NCI-H1436 treated with DMSO at 0.1 percent for 48 hours (cell line): Measurements from ENCODE around the gene ZCCHC24.

Experiments
- DNase-seq: peaks from one replicate; lab custom pipeline; 2025; lab: John Stamatoyannopoulos, UW

ZCCHC24 gene

DNA sequence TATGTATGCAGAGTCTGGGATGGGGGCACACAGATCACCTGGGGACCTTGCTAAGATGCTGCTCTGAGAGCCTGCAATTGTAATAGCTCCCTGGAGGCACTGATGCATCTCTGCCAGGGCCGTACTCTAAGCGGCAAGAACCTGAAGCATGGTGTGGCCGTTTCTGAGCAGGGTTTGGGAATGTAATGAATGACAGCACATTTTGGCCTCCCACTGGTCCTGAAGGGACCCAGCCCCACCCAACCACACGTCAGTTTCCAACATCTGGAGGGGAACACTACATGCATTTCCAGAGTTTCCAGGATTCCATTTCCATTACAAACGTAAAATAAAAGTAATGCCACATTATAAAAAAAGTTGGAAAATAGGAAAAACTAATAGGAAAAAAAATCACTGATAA is 14.0 kb downstream of the ZCCHC24 start:
- no peak for DNase-seq

DNA sequence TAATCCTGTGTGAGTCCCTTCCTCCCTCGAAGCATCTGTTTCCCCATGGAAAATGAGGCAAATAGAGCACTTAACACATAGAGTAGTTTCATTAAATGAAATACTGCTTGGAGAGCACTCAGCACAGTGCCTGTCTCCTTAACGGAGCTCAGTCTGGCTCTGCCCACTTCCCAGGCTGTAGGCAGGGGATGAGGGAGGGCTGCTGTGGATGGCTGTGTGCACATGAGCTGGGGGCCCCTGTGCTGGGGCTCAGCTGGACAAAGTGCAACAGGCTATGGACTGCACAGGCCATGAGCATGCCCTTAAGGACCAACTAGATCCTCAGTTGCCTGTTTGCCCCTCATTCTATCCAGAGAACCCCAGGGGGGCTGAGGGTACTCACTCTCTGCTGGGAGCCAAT is 14.5 kb downstream of the ZCCHC24 start:
- DNase-seq = no peak

DNA sequence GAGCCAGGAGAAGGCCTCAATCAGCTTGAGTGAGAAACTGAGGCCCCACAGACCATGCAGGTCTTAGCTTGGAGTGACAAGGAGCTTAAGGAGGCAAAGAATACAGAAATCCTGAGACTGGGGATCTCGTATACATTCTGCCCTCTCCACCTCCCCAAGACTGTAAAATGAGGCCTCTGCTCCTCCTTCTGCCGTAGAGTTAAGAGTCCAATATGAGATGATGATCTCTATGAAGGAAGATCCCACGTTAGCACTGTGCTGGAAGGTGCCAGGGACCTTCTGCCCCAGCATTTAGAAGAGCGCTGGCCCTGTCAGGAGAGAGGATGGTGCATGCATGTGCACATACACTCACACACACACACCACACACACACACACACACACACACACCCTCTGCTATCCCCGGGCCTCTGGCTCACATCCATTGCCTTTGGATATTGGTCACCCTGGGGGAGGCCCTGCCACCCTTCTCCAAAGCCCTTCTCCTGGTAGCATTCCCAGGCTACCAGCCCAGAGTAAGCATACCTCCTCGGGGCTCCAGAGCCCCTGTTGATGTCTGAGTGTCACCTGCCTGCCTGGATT is 15.0 kb downstream of the ZCCHC24 start:
- no peak for DNase-seq

DNA sequence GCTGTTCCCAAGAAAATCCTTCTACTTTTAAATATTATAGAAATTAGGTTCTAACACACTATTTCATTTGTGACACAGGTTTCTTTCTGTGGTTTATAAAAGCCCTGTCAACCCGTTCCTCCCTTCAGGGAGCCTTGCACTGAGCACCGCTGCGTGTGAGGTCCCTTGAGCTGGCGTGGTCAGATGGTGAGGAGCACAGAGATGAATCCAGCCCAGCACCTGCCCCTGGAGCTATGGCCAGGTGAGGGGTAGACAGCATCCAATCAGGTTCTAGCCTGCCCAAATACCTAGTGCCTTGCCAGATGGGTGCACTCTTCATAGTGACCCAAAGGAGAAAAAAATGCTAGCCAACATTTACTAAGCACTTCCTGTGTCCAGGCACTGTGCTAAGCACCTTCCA is 15.7 kb downstream of the ZCCHC24 start:
- no peak for DNase-seq

DNA sequence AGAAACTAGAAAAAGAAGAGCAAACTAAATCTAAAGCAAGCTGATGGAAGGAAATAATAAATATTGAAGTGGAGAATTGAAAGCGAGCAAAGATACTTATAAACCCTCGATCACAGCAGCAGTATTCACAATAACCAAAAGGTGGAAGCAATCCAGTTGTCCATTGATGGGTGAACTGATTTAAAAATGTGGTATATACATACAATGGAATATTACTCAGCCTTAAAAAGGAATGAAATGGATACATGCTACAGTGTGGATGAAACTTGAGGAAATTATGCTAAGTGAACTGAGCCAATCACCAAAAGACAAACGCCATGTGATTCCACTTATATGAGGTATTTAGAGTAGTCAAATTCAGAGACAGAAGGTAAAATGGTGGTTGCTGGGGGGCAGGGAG is 17.5 kb downstream of the ZCCHC24 start:
- no peak for DNase-seq

DNA sequence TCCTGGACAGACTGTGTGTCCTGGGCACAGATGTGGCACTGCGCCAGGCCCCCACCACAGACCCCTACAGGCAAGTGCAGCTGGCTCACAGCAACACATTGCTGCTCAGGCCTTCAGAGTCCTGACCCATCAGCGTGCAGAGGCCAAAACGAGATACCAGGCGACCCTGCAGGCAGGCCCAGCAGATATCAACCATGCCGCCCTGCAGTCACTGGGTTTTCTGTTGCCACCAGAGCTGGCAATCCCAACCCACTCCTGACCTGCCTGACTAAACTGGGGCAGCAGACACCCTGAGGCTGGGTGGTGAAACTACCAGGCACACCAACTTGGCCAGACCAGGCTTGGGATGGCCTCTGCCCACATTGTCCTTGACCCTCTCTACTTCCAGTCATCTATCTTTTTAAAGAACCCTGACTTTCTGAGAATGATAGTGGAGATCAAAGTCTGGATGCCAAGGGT is 20.3 kb downstream of the ZCCHC24 start:
- DNase-seq = no peak

DNA sequence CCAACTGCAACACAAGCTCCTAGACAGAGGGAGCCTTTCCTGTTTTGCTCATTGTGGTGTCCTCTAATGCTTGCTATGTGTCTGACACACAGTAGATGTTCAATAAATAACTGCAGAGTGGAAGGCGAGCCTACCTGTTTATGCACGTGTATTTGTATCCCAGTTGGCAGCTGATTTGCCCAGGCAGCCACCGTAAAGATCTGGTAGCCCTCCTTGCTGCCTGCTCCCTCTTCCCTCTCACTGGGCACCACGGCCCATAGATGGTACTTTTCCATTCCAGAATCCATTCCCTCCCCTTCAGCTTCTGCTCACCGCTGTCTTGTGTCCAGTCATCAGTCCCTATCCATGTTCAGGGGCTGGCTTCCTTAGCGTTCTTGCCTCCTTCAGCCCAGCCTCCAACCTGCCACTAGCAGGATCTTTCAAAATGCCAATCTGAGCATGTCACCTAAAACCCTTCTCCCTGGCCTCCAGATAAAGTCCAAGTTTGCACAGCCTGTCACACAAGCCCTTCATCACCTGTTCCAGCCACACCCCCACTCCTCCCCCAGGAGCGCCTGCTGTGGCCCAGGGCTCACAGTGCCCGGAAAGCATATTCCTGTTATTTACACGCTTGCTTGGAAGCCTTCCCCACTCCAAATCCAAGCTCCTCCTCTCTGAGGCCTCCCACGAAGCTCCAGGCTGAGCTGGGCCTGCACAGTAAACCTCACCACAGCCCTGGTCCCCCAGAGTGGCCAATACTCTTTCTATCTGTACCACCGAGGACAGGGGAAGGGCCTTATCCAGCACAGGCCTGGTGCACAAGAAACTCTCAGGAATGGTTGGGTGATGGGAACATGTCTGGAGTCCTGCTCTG is 21.0 kb downstream of the ZCCHC24 start:
- DNase-seq = no peak

DNA sequence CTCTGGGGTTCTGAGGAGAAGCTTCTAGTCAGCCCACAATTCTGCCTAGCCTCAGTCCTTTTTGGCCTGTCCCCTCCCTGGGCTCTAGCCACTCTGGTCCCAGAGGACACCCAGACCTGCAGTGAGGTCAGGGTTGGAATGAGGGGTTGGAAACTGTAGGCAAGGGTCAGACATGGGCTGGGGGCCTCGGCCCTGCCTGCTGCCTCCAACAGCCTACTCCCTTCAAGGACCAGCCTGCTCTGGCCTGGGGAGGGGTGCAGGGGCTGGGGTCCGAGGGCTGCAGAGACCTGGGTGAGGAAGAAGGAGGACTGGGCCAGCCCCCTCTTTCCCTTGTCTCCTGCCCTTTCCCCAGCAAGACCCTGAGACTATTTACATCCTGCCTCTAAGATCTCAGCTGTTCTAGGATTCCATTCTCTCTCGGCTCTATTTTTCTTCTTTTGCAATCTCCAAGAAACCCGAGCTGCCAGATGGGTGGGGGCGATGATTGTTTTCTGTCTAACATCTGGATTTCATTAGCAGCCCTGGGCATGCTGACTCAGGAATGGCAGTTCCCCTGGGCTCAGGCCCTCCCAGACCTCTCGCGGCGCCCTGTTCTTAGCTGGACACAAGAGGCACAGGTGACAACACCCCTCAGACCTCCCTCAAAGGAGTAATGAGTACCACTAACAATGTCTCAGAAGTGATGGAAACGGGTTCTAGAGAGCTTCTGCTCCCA is 23.1 kb downstream of the ZCCHC24 start:
- DNase-seq = no peak

DNA sequence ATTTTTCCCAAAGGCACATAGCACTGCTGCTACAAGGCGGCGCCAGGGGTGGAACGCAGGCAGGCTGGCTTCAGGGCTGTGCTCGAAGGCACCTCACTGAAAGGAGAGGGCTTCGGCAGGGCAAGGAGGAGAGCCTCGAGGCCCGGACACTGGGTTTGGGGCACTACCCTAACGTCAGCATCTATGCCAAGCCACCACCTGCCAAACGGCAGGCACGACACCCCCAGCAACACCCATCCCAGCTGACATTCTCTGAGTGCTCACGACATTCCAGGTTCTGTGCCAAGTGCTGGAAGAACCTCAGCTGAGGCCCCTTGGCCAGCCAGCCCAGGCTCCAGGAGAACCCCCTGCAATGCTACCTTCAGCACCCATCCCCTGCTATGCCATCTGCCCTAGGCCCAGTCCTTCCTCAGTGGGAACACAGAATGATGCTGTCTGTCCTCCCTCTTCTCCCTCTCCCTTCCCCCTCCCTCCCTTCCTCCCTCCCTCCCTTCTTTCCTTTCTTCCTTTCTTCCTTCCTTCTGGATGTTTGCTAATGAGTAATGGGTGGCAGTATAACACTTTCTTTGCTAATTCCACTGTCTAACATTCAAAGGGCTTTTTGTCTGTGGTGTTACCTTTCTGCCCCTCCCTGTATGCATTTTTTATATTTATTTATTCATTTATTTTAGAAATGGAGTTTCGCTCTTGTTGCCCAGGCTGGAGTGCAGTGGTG is 24.3 kb downstream of the ZCCHC24 start:
- DNase-seq = no peak

DNA sequence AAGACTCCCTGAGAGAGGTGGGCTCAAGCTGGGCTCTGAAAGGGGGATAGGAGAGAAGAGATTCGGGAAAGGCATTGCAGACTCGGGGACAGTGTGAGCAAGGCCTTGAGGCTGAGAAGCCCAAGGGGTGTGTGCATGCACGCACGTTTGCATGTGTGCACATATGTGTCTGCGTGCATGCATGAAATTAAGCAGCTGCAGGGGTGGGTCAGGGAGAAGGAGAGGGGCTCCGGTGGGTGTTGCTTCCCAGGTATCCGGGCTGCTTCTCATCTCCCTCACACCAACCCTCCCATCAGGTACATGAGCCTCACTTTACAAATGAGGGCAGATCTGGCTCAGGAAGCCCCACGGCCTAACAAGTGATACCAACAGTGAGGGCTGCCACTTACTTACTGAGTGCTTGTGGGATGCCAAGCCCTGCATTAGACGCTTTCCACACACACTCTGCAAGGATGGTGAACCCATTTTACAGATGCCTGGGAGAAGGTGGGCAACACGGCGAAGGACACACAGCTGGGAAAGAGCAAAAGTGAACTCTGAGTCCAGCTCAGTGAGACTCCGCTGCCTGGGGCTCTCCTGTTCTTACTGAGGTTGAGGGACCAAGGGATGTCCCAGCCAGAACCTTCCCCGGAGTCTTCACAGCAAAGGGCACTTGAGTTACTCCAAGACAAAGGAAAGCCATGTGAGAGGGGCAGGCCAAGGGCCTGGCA is 26.4 kb downstream of the ZCCHC24 start:
- DNase-seq = no peak

DNA sequence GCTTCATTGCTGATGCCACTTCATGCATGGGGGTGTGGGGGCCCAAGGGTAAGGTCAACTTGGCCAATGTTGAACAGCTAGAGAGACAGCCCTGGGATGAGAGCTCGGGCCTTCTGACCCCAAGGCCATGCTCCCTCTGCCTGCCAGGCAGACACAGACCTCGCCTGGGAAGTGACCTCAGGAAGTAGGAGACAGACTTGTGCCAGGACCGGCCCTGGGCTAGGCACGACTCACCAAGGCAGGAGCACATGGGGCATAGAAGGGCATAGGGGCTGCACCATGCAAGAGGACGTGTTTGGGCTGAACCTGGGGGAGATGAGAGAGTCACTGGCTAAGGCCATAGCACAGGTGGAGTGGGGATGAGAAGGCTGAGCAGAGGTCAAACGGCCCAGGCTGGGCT is 27.1 kb downstream of the ZCCHC24 start:
- no peak for DNase-seq

DNA sequence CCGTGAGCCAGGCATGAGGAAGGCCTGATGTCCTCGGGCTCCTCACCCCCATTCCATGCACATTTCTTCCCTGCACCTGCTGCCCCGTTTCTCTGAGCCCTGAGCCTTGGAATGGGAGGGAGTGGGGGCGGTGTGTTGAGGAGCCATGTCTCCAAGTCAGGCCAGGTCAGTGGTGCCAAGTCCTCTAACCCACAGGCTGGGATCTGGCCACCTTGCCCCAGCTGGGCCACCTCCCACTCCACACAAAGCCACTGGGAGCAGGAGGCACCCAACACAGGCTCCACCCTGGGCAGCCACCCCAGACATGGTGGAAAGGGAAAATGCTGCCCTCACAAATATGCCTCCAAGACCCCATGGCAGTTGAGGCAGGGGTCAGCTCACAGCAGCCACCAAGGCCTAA is 27.7 kb downstream of the ZCCHC24 start:
- no peak for DNase-seq

DNA sequence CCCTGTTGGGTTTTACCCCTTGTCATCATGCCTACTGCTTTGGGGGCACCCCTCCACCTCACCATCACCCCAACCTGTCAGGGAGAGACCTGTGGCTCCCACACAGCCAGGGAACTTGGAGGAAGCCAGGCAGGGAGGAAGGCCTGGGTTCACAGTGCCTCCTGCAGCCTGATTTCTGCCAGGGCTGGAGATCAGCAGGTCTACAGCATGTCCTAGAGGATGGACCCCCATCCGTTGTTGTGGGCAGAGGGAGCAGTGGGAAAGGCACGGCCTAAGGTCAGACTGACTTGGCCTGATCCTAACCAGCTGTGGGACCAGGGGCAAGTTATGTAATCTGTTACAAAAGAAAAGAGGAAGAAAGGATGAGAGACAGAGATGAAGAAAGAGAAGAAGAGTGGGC is 28.2 kb downstream of the ZCCHC24 start:
- DNase-seq = no peak

DNA sequence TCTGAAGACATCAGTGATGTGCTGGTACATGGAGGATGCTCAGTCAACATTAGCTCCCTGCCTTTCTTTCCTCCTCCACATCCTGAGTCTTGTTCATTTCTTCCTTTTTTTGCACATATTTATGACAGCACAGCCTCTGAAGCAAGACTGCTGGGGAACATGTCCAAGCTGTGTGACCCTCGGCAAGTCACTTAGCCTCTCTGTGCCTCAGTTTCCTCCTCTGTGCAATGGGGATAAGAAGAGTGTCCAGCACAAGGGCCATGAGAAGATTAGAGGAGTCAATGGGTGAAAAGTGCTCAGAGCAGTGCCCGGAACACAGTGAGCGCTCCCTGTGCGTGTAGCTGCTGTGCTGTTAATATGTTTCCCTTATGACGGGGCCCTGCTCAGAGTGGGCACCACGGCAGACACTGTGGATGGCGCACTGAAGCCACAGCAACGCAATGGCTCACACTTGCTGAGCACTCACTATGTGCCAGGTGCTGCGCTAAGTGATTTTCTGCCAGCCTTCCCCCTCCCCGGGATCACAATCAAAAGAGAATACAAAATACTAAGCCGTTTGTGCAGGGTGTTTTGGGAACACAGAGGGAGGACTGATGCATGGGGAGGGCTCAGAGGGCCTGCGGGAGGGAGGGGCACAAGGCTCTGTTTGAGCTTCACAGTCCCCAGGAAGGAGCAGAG is 28.7 kb downstream of the ZCCHC24 start:
- no peak for DNase-seq

DNA sequence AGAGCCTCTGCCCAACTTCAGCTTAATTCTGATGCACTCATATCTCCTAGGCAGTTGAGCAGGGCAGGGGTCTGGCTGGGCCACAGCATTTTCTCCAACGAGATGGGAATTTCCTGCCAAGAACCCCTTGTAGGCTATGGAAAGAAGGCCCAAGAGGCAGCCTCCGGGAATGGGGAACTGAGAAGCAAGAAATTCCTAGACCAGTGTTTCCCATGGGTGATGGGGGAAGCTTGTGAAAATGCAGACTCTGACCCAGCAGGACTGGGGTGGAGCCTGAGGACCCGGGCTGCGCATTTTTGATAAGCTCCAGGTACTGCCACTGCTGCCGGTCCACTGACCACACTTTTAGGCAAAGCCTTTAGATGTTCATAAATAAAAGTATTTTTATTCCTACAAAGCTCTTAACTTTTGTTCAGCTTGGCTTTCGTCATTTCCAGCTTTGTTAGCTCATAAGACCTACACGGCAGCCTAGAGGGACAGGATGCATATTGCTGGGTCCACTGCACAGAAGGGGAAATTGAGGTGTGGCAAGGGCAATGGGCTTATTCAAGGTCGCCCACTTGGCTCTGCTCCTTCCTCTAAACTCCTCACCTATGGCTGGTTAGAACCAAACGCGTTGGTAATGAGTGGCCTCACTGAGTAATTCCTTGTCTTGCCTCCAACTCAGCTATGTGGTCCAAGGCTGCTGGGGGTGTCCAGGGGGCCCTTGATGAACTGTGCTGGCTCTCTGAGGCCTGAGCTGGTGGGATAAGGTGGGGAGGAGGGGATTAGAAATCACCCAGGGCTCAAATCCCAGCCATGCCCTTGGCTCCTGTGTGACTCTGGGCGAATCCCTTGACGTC is 29.5 kb downstream of the ZCCHC24 start:
- DNase-seq = no peak

DNA sequence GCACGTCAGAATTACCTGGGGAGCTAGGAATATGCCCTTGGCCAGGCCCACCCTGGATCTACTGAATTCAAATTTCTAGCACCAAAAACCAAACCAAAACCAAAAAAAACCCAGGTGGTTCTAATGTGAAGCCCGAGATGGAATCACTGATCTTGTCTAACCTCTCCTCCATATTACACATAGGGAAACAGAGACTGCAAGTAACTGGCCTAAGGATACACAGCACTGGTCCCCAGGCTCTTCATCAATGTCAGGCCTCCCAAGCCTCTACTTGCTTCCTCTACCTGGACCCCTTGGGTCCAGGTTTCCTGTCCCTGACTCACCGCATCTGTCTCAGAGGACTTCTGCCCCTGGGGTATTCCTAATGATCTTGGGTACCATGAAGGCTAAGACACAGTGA is 30.7 kb downstream of the ZCCHC24 start:
- DNase-seq = no peak

DNA sequence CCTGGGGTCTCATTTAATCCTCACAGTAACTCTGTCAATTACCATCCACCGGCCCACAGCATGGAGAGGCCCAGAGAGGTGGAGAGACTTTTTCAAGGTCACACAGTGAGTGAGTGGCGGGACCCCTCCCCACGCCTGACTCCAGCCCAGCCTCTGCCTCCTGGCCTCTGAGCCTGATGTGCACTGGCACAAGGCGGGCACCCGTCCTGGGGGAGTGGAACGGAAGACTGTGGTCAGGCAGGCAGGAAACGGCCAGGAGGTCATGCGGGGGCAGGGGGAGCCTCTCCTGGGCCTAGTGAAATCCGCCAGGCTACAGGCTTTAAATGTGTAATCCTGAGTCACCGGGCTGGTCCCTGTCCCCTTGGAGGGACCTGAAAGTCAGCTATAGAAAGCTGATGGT is 32.2 kb downstream of the ZCCHC24 start:
- no peak for DNase-seq

DNA sequence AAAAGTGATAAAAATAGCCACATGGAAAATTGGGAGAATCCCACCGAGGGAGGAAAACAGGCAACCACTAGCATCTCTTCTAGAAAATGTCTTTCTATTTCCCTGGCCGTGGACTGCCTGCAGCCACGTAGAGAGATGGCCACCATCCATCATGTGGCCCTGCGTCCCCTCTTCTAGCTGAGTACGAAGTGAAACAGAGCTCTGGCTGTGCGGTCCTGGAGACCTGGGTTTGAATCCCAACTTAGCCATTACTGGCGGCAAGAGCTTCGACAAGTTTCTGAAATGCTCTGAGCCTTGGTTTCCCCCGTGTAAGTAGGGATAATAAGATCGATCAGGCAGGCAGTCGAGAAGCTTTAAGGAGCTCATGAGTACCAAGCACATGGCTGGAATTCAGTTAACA is 32.9 kb downstream of the ZCCHC24 start:
- no peak for DNase-seq

DNA sequence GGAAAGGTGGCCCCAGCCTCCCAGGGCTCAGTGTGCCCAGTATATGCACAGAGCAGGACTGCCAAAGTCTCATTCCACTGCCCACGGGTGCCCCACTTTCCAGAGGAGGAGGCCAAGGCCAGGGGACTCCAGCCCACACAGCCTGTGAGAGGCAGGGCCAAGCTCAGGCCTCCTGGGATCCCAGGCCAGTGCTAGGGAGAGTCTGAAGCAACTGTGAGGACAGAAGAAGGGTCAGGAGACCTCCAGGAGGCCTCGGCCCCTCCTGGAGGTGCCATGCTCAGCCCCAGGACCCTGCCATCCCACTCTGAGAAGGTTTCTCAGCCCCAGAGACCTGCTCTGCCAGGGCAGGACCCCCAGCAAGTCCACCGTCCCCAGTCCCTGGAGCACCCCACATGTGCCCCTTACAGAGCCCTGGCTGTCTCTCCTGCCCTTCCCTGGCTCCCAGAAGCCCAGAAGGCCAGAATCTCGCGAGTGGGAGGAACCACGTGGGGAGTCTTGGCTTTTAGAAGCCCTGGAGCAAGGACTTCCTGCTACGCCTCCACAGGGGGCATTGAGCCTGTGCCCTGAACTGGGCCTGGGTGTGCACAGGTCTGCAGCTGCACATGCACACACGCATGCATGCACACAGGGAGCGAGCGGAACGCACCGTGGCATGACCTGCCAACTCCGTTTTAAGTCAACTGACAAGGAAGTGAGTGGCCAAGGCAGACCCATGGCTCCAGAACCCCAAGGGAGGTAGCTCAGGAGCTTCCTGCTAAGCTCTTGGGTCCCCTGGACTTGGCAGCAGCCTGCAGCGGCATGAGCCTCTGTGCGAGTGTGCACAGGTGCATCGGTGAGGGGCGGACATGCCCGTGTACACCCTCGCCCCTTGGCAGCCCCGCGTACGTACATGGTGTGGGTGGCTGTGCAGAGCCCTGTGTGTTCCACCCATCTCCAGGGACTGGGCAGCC is 33.6 kb downstream of the ZCCHC24 start:
- DNase-seq = no peak
